Endothelial cell (in vitro differentiated cells): ENCODE results near the gene PARVB. TPM values are rescaled to one million over a fixed set of nuclear protein-coding genes. Genes with fewer than 3 reads are reported as not detected.

Source experiments
- DNase-seq: peaks from one replicate; pipeline ENCODE4 v3.0.0; 2021; ENCODE audit warnings: low spot score
- H3K27ac Mint-ChIP-seq: one replicate; pipeline ENCODE4 v1.8.0; 2021; ENCODE audit warnings: mixed read lengths, inconsistent platforms; ENCODE audit not compliant: unreplicated experiment
- H3K27me3 Mint-ChIP-seq: one replicate; pipeline ENCODE4 v1.8.0; 2021; ENCODE audit warnings: mild to moderate bottlenecking, moderate library complexity, mixed read lengths, inconsistent platforms; ENCODE audit not compliant: unreplicated experiment
- H3K36me3 Mint-ChIP-seq: one replicate; pipeline ENCODE4 v1.8.0; 2021; ENCODE audit warnings: mild to moderate bottlenecking, low read depth, mixed read lengths, inconsistent platforms; ENCODE audit not compliant: unreplicated experiment
- H3K4me1 Mint-ChIP-seq: one replicate; pipeline ENCODE4 v1.8.0; 2021; ENCODE audit warnings: mild to moderate bottlenecking, mixed read lengths, inconsistent platforms; ENCODE audit not compliant: unreplicated experiment
- H3K4me3 Mint-ChIP-seq: one replicate; pipeline ENCODE4 v1.8.0; 2021; ENCODE audit warnings: mild to moderate bottlenecking, mixed read lengths, inconsistent platforms; ENCODE audit not compliant: unreplicated experiment
- H3K9me3 Mint-ChIP-seq: one replicate; pipeline ENCODE4 v1.8.0; 2021; ENCODE audit warnings: mixed read lengths, inconsistent platforms; ENCODE audit not compliant: unreplicated experiment
- total RNA-seq: library from RNA; stranded (reverse); fragmentation: NEBNext Ultra II Directional; extraction: Animal tissue kit (Norgen Biotek cat#: 25700); gene quantifications from one replicate; pipeline ENCODE4 v1.2.1, GENCODE V29; 2021; ENCODE audit not compliant: unreplicated experiment
- TF ChIP-seq, protein P1 (sequence below): fragments of 200-600 bp; sonication (generic); IDR thresholded peaks from one replicate; pipeline ENCODE4 v1.5.0; 2021; ENCODE audit warnings: antibody characterized with exemption; ENCODE audit not compliant: unreplicated experiment

Gene PARVB
- total RNA-seq, 1 donor from 2014 or later = 105 TPM

DNA sequence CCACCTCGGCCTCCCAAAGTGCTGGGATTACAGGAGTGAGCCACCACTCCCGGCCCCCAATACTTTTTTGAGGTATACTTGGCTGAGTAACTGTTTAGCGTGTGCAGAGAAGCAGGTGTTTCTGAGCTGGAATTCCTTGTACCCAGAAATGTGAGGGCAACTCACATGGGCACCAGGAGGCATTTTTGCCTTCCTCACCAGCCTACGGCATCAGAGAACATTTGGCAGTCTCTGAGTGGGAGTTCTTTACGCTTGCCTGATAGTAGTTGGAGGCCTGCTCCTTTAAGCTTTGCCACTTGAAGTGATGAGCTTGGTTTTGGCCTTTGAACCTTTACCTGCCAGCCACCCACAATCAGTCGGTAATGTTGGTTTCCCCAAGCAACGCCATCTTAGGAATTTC is 9.2 kb downstream of the PARVB start:
- Mint-ChIP-seq H3K4me3 (no peak overlapping the region), H3K4me1 (peaks cover 36% of the 10 kb centered on the region), H3K27me3 (peaks cover 5% of the 10 kb centered on the region), H3K9me3 (no peaks in the 10 kb centered on the region), H3K36me3 (peaks cover 14% of the 10 kb centered on the region), H3K27ac (no peak overlapping the region)
- no peak for DNase-seq
- TF ChIP-seq, protein P1, sequence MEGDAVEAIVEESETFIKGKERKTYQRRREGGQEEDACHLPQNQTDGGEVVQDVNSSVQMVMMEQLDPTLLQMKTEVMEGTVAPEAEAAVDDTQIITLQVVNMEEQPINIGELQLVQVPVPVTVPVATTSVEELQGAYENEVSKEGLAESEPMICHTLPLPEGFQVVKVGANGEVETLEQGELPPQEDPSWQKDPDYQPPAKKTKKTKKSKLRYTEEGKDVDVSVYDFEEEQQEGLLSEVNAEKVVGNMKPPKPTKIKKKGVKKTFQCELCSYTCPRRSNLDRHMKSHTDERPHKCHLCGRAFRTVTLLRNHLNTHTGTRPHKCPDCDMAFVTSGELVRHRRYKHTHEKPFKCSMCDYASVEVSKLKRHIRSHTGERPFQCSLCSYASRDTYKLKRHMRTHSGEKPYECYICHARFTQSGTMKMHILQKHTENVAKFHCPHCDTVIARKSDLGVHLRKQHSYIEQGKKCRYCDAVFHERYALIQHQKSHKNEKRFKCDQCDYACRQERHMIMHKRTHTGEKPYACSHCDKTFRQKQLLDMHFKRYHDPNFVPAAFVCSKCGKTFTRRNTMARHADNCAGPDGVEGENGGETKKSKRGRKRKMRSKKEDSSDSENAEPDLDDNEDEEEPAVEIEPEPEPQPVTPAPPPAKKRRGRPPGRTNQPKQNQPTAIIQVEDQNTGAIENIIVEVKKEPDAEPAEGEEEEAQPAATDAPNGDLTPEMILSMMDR = no peak

GRCh38 chr22:44033694-44034093 is 9.6 kb downstream of the PARVB start:
- no peak overlapping the region for H3K27ac Mint-ChIP-seq
- TF ChIP-seq, protein P1 = no peak
- H3K4me3 Mint-ChIP-seq = no peak overlapping the region
- peaks cover 10% of the 10 kb centered on the region for H3K36me3 Mint-ChIP-seq
- H3K4me1 Mint-ChIP-seq = peaks cover 32% of the 10 kb centered on the region
- H3K9me3 Mint-ChIP-seq = no peaks in the 10 kb centered on the region
- DNase-seq = no peak
- H3K27me3 Mint-ChIP-seq = peaks cover 2% of the 10 kb centered on the region

DNA sequence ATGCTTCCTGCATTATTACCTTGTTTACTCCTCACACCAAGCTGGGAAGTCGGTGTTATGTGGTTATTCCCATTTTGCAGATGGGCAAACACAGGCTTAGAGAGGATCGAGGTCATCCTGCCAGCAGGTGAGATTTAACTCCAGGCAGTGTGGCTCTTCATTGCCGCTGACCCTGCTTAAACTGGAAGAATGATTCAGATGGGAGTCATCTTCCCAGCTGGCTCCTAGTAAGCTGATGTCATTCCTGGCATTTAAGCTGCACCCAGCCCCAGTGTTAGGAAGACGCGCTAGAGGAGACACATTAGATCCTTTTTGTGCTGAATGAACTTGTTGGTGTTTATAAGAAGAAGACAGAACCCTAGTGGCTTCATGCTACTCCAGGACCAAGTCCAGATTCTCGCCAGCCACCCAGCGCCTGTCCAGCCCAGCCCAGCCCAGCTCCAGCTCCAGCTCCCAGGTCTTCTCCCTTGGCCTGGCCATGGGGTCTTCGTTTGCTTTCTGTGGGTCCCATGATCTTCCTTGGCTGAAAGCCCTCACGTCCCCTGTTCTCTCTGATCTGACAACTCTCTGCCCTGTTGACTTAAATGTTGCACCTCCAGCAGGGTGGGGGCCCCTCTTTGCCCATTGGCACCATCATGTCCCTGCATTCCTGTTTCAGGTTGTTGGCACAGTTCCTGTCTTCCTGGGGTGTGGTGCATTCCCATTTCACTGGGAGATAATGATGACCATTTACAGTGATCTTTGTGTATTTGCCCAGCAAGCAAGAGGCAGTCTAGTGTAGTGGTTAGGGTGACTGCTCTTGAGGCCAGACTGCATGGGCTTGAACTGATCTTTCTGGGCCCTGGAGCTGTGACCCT is 13.6 kb downstream of the PARVB start:
- H3K27ac Mint-ChIP-seq = no peak overlapping the region

GRCh38 chr22:44039566-44040171 is 15.6 kb downstream of the PARVB start:
- H3K4me3 Mint-ChIP-seq = no peak overlapping the region
- H3K4me1 Mint-ChIP-seq = peaks cover 4% of the 10 kb centered on the region
- no peaks in the 10 kb centered on the region for H3K27me3 Mint-ChIP-seq
- no peak overlapping the region for H3K27ac Mint-ChIP-seq
- no peak for DNase-seq
- H3K36me3 Mint-ChIP-seq = peaks cover 3% of the 10 kb centered on the region
- TF ChIP-seq, protein P1 = no peak
- no peaks in the 10 kb centered on the region for H3K9me3 Mint-ChIP-seq

More for the DNA sequence above, 13.6 kb downstream of the PARVB start:
- DNase-seq = no peak
- Mint-ChIP-seq H3K9me3 (no peaks in the 10 kb centered on the region), H3K36me3 (peaks cover 3% of the 10 kb centered on the region), H3K27me3 (no peaks in the 10 kb centered on the region), H3K4me1 (peaks cover 4% of the 10 kb centered on the region), H3K4me3 (no peak overlapping the region)
- TF ChIP-seq, protein P1 = no peak
